Progenitor cell of endocrine pancreas (in vitro differentiated cells): ENCODE results near the gene SLC35A1. TPM values are rescaled to one million over a fixed set of nuclear protein-coding genes. Genes with fewer than 3 reads are reported as not detected.

ENCODE experiments used
- DNase-seq: peaks from one replicate; pipeline ENCODE4 v3.0.0; 2021; ENCODE audit warnings: low spot score; ENCODE audit not compliant: unreplicated experiment
- H3K27ac Mint-ChIP-seq: 2 replicates; pipeline ENCODE4 v1.8.0; 2021; ENCODE audit warnings: mild to moderate bottlenecking, moderate library complexity, mixed read lengths
- H3K27me3 Mint-ChIP-seq: 2 replicates; pipeline ENCODE4 v1.8.0; 2021; ENCODE audit warnings: mixed read lengths
- H3K36me3 Mint-ChIP-seq: 2 replicates; pipeline ENCODE4 v1.8.0; 2022; ENCODE audit warnings: mixed read lengths; ENCODE audit not compliant: insufficient read depth
- H3K4me1 Mint-ChIP-seq: 2 replicates; pipeline ENCODE4 v1.8.0; 2021; ENCODE audit warnings: low read depth, mixed read lengths
- H3K4me3 Mint-ChIP-seq: 2 replicates; pipeline ENCODE4 v1.8.0; 2021; ENCODE audit warnings: low read depth, mild to moderate bottlenecking, moderate library complexity, mixed read lengths
- H3K9me3 Mint-ChIP-seq: 2 replicates; pipeline ENCODE4 v1.8.0; 2021; ENCODE audit warnings: low read depth, mixed read lengths
- long read RNA-seq: library from polyadenylated mRNA; unstranded; transcript quantifications from one replicate; pipeline ENCODE4 v2.0.0, GENCODE V29; 2020
- total RNA-seq: library from RNA; stranded (reverse); gene quantifications from 2 replicates; pipeline ENCODE4 v1.2.1, GENCODE V29; 2021
- TF ChIP-seq, protein P1 (sequence below): fragments of 200-600 bp; sonication (generic); IDR thresholded peaks from one replicate; pipeline ENCODE4 v1.5.0; 2021; ENCODE audit warnings: antibody characterized with exemption, mild to moderate bottlenecking; ENCODE audit not compliant: unreplicated experiment

SLC35A1 gene, protein sequence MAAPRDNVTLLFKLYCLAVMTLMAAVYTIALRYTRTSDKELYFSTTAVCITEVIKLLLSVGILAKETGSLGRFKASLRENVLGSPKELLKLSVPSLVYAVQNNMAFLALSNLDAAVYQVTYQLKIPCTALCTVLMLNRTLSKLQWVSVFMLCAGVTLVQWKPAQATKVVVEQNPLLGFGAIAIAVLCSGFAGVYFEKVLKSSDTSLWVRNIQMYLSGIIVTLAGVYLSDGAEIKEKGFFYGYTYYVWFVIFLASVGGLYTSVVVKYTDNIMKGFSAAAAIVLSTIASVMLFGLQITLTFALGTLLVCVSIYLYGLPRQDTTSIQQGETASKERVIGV
- total RNA-seq: 14.1 and 15.0 TPM in 2 replicates
- long read RNA-seq, transcript SLC35A1-201 (8 exons, 1,851 nt): major isoform, 77 of 99 reads
- long read RNA-seq, partial matches to known transcripts: 5 of 99 reads
- long read RNA-seq, other reads (novel, unspliced or antisense): 13 of 99 reads

GRCh38 chr6:87472525-87473418, at the start of gene SLC35A1:
SLC35A1 (plus strand) TSS chr6:87472974; CDS start chr6:87473004, 30 bp downstream.
- peak; percentile 74 for DNase-seq
- Mint-ChIP-seq H3K27me3 (peaks cover under 1% of the 10 kb centered on the region), H3K27ac (peak within 1 kb of the TSS; percentile 98), H3K4me1 (peaks cover 11% of the 10 kb centered on the region), H3K9me3 (no peaks in the 10 kb centered on the region), H3K4me3 (peak within 1 kb of the TSS; percentile 99), H3K36me3 (no peaks in the 10 kb centered on the region)
- TF ChIP-seq, protein P1, sequence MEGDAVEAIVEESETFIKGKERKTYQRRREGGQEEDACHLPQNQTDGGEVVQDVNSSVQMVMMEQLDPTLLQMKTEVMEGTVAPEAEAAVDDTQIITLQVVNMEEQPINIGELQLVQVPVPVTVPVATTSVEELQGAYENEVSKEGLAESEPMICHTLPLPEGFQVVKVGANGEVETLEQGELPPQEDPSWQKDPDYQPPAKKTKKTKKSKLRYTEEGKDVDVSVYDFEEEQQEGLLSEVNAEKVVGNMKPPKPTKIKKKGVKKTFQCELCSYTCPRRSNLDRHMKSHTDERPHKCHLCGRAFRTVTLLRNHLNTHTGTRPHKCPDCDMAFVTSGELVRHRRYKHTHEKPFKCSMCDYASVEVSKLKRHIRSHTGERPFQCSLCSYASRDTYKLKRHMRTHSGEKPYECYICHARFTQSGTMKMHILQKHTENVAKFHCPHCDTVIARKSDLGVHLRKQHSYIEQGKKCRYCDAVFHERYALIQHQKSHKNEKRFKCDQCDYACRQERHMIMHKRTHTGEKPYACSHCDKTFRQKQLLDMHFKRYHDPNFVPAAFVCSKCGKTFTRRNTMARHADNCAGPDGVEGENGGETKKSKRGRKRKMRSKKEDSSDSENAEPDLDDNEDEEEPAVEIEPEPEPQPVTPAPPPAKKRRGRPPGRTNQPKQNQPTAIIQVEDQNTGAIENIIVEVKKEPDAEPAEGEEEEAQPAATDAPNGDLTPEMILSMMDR: peak; percentile 36

DNA sequence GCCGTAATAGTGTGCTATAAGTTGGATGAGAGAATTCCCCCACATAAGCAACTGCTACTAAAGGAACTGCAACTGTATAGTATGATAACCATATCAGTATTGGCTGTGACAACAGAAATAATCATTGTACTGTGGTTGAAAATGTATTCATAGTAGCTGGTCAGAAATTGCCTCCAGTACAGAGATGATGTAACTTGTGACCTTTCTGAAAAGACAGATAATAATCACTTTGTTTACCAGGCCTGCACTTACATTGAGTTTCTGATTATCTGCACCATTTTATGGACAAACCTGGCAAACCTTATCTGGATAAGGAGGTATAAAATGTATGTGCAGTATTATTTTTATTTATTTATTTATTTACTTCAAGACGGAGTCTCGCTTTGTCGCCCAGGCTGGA, 46.0 kb upstream of the SLC35A1 start:
- H3K27me3 Mint-ChIP-seq: peaks cover 22% of the 10 kb centered on the region
- no peaks in the 10 kb centered on the region for H3K36me3 Mint-ChIP-seq
- no peak overlapping the region for H3K4me3 Mint-ChIP-seq
- TF ChIP-seq, protein P1: no peak
- H3K4me1 Mint-ChIP-seq: no peaks in the 10 kb centered on the region
- DNase-seq: no peak
- no peaks in the 10 kb centered on the region for H3K9me3 Mint-ChIP-seq
- H3K27ac Mint-ChIP-seq: no peak overlapping the region

GRCh38 chr6:87430499-87430898, 42.3 kb upstream of the SLC35A1 start:
- no peak overlapping the region for H3K27ac Mint-ChIP-seq
- H3K9me3 Mint-ChIP-seq: no peaks in the 10 kb centered on the region
- no peak for DNase-seq
- no peaks in the 10 kb centered on the region for H3K36me3 Mint-ChIP-seq
- H3K27me3 Mint-ChIP-seq: peaks cover 25% of the 10 kb centered on the region
- TF ChIP-seq, protein P1: no peak
- no peaks in the 10 kb centered on the region for H3K4me1 Mint-ChIP-seq
- H3K4me3 Mint-ChIP-seq: no peak overlapping the region

- Mint-ChIP-seq H3K27ac (no peak overlapping the region), H3K4me3 (no peak overlapping the region), H3K27me3 (peaks cover 20% of the 10 kb centered on the region), H3K9me3 (no peaks in the 10 kb centered on the region), H3K4me1 (no peaks in the 10 kb centered on the region), H3K36me3 (no peaks in the 10 kb centered on the region)
- TF ChIP-seq, protein P1: no peak
- no peak for DNase-seq
These were observed 41.5 kb upstream of the SLC35A1 start for GRCh38 chr6:87431263-87431662.

- DNase-seq: peak; percentile 64
- H3K9me3 Mint-ChIP-seq: no peaks in the 10 kb centered on the region
- no peak overlapping the region for H3K27ac Mint-ChIP-seq
- TF ChIP-seq, protein P1: no peak
- no peaks in the 10 kb centered on the region for H3K4me1 Mint-ChIP-seq
- H3K4me3 Mint-ChIP-seq: no peak overlapping the region
- H3K27me3 Mint-ChIP-seq: peaks cover 4% of the 10 kb centered on the region
- H3K36me3 Mint-ChIP-seq: no peaks in the 10 kb centered on the region
These were observed 36.3 kb upstream of the SLC35A1 start for GRCh38 chr6:87436435-87436834.
